ENCODE measurements around the gene HNRNPLL. TPM values are rescaled to one million over a fixed set of nuclear protein-coding genes. Genes with fewer than 3 reads are reported as not detected.

The HNRNPLL gene
- total RNA-seq, 1 experiment from 2014 or later: 59.4 TPM

GRCh38 chr2:38517284-38517683 lies 85.4 kb downstream of the HNRNPLL start:
- ChIA-PET POLR2A (no interaction called here), CTCF (interaction anchor here (1.3 kb wide), 1 partner anchor 9 kb away, joined by 3 read pairs; no protein-coding TSS in a partner anchor)
- H3K27me3 ChIP-seq (replicated peaks; ENCODE audit: control insufficient read depth, insufficient read depth, low read length): no peaks in the 10 kb centered on the region
- DNase-seq: no peak
- intact Hi-C loops (cut with micrococcal nuclease; ENCODE audit: unreplicated experiment): no loop called here
- TF ChIP-seq CTCF (IDR thresholded peaks at IDR 0.05; ENCODE audit: insufficient read depth in 1 of 2, low read depth in 1 of 2, low read length in 1 of 2, severe bottlenecking in 1 of 2, unreplicated experiment in 1 of 2): no peak
- Mint-ChIP-seq H3K27me3 (ENCODE audit: insufficient read depth, unreplicated experiment) (no peaks in the 10 kb centered on the region), H3K4me1 (ENCODE audit: low read depth, unreplicated experiment) (no peaks in the 10 kb centered on the region), H3K27ac (ENCODE audit: unreplicated experiment) (no peak overlapping the region), H3K36me3 (ENCODE audit: insufficient read depth, unreplicated experiment) (no peaks in the 10 kb centered on the region), H3K9me3 (ENCODE audit: unreplicated experiment) (no peaks in the 10 kb centered on the region), H3K4me3 (ENCODE audit: unreplicated experiment) (no peak overlapping the region)
- 0 out of 2 replicates have a peak, but pooled peaks cover 4% of the 10 kb centered on the region for H3K4me1 ChIP-seq
- no TSS peak for BruUV-seq (replicated peaks)
- H3K9me3 ChIP-seq: no peaks in the 10 kb centered on the region
- H3K4me3 ChIP-seq (ENCODE audit: low read depth, low read length): no peak overlapping the region
- H3K36me3 ChIP-seq (ENCODE audit: control insufficient read depth, insufficient read depth, low read length): no peaks in the 10 kb centered on the region

- TF ChIP-seq CTCF (IDR thresholded peaks at IDR 0.05; ENCODE audit: insufficient read depth in 1 of 2, low read depth in 1 of 2, low read length in 1 of 2, severe bottlenecking in 1 of 2, unreplicated experiment in 1 of 2): no peak
- no peak overlapping the region for H3K27ac Mint-ChIP-seq (ENCODE audit: unreplicated experiment)
- no peaks in the 10 kb centered on the region for H3K36me3 Mint-ChIP-seq (ENCODE audit: insufficient read depth, unreplicated experiment)
- H3K4me1 Mint-ChIP-seq (ENCODE audit: low read depth, unreplicated experiment): no peaks in the 10 kb centered on the region
- ChIA-PET CTCF (no interaction called here), POLR2A (no interaction called here)
- Histone ChIP-seq H3K9me3 (no peaks in the 10 kb centered on the region), H3K4me1 (0 out of 2 replicates have a peak, but pooled peaks cover 4% of the 10 kb centered on the region), H3K27me3 (replicated peaks; ENCODE audit: control insufficient read depth, insufficient read depth, low read length) (no peaks in the 10 kb centered on the region), H3K36me3 (ENCODE audit: control insufficient read depth, insufficient read depth, low read length) (no peaks in the 10 kb centered on the region), H3K4me3 (ENCODE audit: low read depth, low read length) (no peak overlapping the region)
- no peak for DNase-seq
- no peaks in the 10 kb centered on the region for H3K9me3 Mint-ChIP-seq (ENCODE audit: unreplicated experiment)
- H3K4me3 Mint-ChIP-seq (ENCODE audit: unreplicated experiment): no peak overlapping the region
- intact Hi-C loops (cut with micrococcal nuclease; ENCODE audit: unreplicated experiment): no loop called here
- no TSS peak for BruUV-seq (replicated peaks)
- no peaks in the 10 kb centered on the region for H3K27me3 Mint-ChIP-seq (ENCODE audit: insufficient read depth, unreplicated experiment)
These were observed 86.2 kb downstream of the HNRNPLL start for GRCh38 chr2:38516526-38516925.

GRCh38 chr2:38516122-38516521 lies 86.6 kb downstream of the HNRNPLL start:
- Mint-ChIP-seq H3K9me3 (ENCODE audit: unreplicated experiment) (no peaks in the 10 kb centered on the region), H3K27ac (ENCODE audit: unreplicated experiment) (no peak overlapping the region), H3K4me1 (ENCODE audit: low read depth, unreplicated experiment) (no peaks in the 10 kb centered on the region), H3K4me3 (ENCODE audit: unreplicated experiment) (no peak overlapping the region), H3K27me3 (ENCODE audit: insufficient read depth, unreplicated experiment) (no peaks in the 10 kb centered on the region), H3K36me3 (ENCODE audit: insufficient read depth, unreplicated experiment) (no peaks in the 10 kb centered on the region)
- H3K4me3 ChIP-seq (ENCODE audit: low read depth, low read length): no peak overlapping the region
- intact Hi-C loops (cut with micrococcal nuclease; ENCODE audit: unreplicated experiment): no loop called here
- no peaks in the 10 kb centered on the region for H3K9me3 ChIP-seq
- H3K27me3 ChIP-seq (replicated peaks; ENCODE audit: control insufficient read depth, insufficient read depth, low read length): no peaks in the 10 kb centered on the region
- H3K4me1 ChIP-seq: 0 out of 2 replicates have a peak, but pooled peaks cover 4% of the 10 kb centered on the region
- CTCF ChIA-PET: no interaction called here
- POLR2A ChIA-PET: no interaction called here
- no TSS peak for BruUV-seq (replicated peaks)
- H3K36me3 ChIP-seq (ENCODE audit: control insufficient read depth, insufficient read depth, low read length): no peaks in the 10 kb centered on the region
- no peak for DNase-seq
- no peak for TF ChIP-seq CTCF (IDR thresholded peaks at IDR 0.05; ENCODE audit: insufficient read depth in 1 of 2, low read depth in 1 of 2, low read length in 1 of 2, severe bottlenecking in 1 of 2, unreplicated experiment in 1 of 2)

Data from Caco-2 (cell line).